ENCODE data around the gene DLGAP4. TPM values are rescaled to one million over a fixed set of nuclear protein-coding genes. Genes with fewer than 3 reads are reported as not detected.

Gene DLGAP4
- total and polyA plus RNA-seq, 2 of the 13 experiments (the other 11 are each of a cell fraction or from before 2014, with no cell fraction given), result 15.2 to 26.7 TPM

DNA sequence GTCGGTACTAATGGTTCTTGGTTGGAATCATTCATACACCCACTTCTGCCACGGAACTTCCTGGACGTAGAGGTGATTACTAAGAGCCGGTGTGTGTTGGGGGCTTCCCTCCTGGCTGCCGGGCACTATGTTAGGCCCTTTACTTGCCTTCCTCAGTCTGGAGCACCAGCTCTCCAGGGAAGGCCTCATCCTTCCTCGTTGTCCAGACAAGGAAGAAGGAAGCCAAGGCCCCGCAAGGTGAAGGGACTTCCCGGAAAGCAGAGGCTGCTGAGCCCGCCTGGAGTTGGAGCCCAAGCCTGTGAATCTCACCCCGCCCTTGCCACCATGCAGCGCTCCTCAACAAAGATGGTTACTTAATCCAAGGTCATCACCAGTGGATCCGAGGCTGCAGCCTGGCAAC lies 43.7 kb upstream of the DLGAP4 start:
- no peak overlapping the region for H3K9ac ChIP-seq (ENCODE audit: insufficient read depth, low read depth, low read length)
- H3K27ac ChIP-seq (ENCODE audit: extremely low read length, insufficient read depth, low read length), result no peak overlapping the region
- H3K9me3 ChIP-seq (ENCODE audit: low read length), result no peaks in the 10 kb centered on the region
- intact Hi-C loops (cut with micrococcal nuclease; ENCODE audit: unreplicated experiment) (no loop called here), in situ Hi-C loops (cut with HindIII; ENCODE audit: extremely low pct_ligation_motif_present, low pct_unique_long_range_greater_than_20kb) (no loop called here)
- no TSS peak for BruUV-seq (replicated peaks)
- no peaks in the 10 kb centered on the region for H4K20me1 ChIP-seq (ENCODE audit: insufficient read depth, low read length)
- peaks cover 16% of the 10 kb centered on the region; the same call in 1 of the 2 replicates for H3K4me1 ChIP-seq (ENCODE audit: insufficient read depth, low read length)
- no peaks in the 10 kb centered on the region for H3K79me2 ChIP-seq (ENCODE audit: insufficient read depth, low read length)
- WGBS (ENCODE audit: low lambda C conversion rate), result 55% methylated on average over 11 of the region's 12 CpGs
- H3K36me3 ChIP-seq (replicated peaks in 1 of 2; ENCODE audit: control insufficient read depth in 1 of 2, insufficient read depth in 2 of 2, low read length in 2 of 2), result no peaks in the 10 kb centered on the region
- no peak overlapping the region for H2AFZ ChIP-seq (ENCODE audit: low read length)
- CTCF ChIA-PET (ENCODE audit: low intra/inter-chr PET ratio, low total read pairs), result no interaction called here
- no peak overlapping the region for H3K4me3 ChIP-seq (replicated peaks in 1 of 3; ENCODE audit: insufficient read depth in 1 of 3, low read depth in 2 of 3, low read length in 3 of 3)
- FAIRE-seq (no peak), DNase-seq (ENCODE audit: low spot score) (no peak), ATAC-seq (no peak)
- no peak overlapping the region for H3K4me2 ChIP-seq (ENCODE audit: low read depth, low read length)
- POLR2A ChIA-PET, result interaction anchor here (1.2 kb wide), 1 partner anchor 9 kb away, joined by 3 read pairs; no protein-coding TSS in a partner anchor
- TF ChIP-seq, protein P1, sequence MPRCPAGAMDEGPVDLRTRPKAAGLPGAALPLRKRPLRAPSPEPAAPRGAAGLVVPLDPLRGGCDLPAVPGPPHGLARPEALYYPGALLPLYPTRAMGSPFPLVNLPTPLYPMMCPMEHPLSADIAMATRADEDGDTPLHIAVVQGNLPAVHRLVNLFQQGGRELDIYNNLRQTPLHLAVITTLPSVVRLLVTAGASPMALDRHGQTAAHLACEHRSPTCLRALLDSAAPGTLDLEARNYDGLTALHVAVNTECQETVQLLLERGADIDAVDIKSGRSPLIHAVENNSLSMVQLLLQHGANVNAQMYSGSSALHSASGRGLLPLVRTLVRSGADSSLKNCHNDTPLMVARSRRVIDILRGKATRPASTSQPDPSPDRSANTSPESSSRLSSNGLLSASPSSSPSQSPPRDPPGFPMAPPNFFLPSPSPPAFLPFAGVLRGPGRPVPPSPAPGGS (CRISPR knock-in tag; IDR thresholded peaks at IDR 0.05), result no peak
- TF ChIP-seq ZNF280B (CRISPR knock-in tag; IDR thresholded peaks at IDR 0.05; ENCODE audit: borderline replicate concordance), result peak; percentile 18; the same call in 1 of the 2 replicates
- H3K27me3 ChIP-seq (ENCODE audit: control insufficient read depth in 1 of 2, insufficient read depth in 2 of 2, low read length in 2 of 2), result peaks cover 6 to 54% of the 10 kb centered on the region in 2 experiments; a peak in 4 of 5 replicates

DNA sequence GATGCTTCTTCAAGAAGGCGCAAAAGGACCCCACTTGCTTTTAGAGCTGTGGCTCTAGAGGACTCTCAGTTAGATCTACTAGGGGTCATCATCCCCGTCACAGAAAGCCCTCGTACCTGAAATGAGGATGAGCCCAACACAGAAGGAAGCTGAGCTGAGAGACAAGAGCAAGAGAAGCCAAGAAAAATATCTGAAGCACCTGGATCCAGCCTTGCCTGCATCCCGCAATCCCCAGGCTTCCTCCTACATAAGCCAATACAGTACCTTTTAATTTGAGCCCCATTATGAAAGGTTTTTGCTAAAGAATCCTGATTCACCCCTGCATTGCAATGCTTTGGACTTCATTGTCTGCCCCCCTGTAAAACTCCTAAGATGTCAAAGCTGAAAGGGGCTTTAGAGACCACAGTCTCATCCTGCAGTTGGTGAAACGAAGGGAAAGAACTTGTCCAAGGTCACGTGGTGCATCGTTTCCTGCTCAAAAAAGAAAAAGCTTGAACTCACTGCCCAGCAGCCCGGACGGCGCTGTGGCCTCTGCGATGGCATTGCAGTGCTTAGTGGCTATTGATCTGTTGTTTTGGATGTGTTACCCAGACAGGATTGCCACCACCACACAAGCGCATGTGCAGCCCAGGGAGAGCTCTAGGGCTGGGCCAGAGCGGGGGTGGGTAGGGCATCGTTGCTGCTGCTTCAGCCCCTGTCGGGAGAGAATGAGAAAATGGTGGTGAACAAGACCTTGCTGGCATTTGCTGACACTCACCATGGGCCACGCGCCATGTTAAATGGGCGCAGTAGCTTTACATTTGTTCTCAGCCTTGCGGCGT lies 41.5 kb upstream of the DLGAP4 start:
- Histone ChIP-seq H4K20me1 (ENCODE audit: insufficient read depth, low read length) (no peaks in the 10 kb centered on the region), H2AFZ (ENCODE audit: low read length) (no peak overlapping the region), H3K27ac (ENCODE audit: extremely low read length, insufficient read depth, low read length) (no peak overlapping the region), H3K4me2 (ENCODE audit: low read depth, low read length) (no peak overlapping the region), H3K27me3 (ENCODE audit: control insufficient read depth in 1 of 2, insufficient read depth in 2 of 2, low read length in 2 of 2) (peaks cover 7 to 68% of the 10 kb centered on the region in 2 experiments), H3K36me3 (replicated peaks in 1 of 2; ENCODE audit: control insufficient read depth in 1 of 2, insufficient read depth in 2 of 2, low read length in 2 of 2) (no peaks in the 10 kb centered on the region), H3K4me1 (ENCODE audit: insufficient read depth, low read length) (peaks cover 12% of the 10 kb centered on the region), H3K9ac (ENCODE audit: insufficient read depth, low read depth, low read length) (no peak overlapping the region), H3K79me2 (ENCODE audit: insufficient read depth, low read length) (no peaks in the 10 kb centered on the region), H3K4me3 (replicated peaks in 1 of 3; ENCODE audit: insufficient read depth in 1 of 3, low read depth in 2 of 3, low read length in 3 of 3) (no peak overlapping the region), H3K9me3 (ENCODE audit: low read length) (no peaks in the 10 kb centered on the region)
- intact Hi-C loops (cut with micrococcal nuclease; ENCODE audit: unreplicated experiment) (no loop called here), in situ Hi-C loops (cut with HindIII; ENCODE audit: extremely low pct_ligation_motif_present, low pct_unique_long_range_greater_than_20kb) (no loop called here)
- peak; percentile 17 for ATAC-seq
- DNase-seq (ENCODE audit: low spot score), result no peak
- ChIA-PET POLR2A (interaction anchor here (1.0 kb wide), 1 partner anchor 9 kb away, joined by 3 read pairs; no protein-coding TSS in a partner anchor), CTCF (ENCODE audit: low intra/inter-chr PET ratio, low total read pairs) (no interaction called here)
- peak; percentile 26 for FAIRE-seq
- BruUV-seq (replicated peaks), result no TSS peak
- WGBS (ENCODE audit: low lambda C conversion rate), result 40% methylated on average over 20 of the region's 20 CpGs
- TF ChIP-seq ZNF329 (CRISPR knock-in tag; IDR thresholded peaks at IDR 0.05; ENCODE audit: low read depth) (peak; percentile 99), ZFP91 (CRISPR knock-in tag; IDR thresholded peaks at IDR 0.05; ENCODE audit: borderline replicate concordance) (0 out of 2 replicates have a peak, but pooled peaks have one; percentile 22), HOXA3 (CRISPR knock-in tag; IDR thresholded peaks at IDR 0.05) (0 out of 2 replicates have a peak, but pooled peaks have one; percentile 7), YEATS2 (CRISPR knock-in tag; IDR thresholded peaks at IDR 0.05; ENCODE audit: borderline replicate concordance) (no peak), ZBTB33 (CRISPR knock-in tag; IDR thresholded peaks at IDR 0.05) (0 out of 2 replicates have a peak, but pooled peaks have one; percentile 32), FOXO1 (CRISPR knock-in tag; IDR thresholded peaks at IDR 0.05) (0 out of 2 replicates have a peak, but pooled peaks have one; percentile 11), NAIF1 (CRISPR knock-in tag; IDR thresholded peaks at IDR 0.05; ENCODE audit: borderline replicate concordance) (no peak)

All from HepG2 (cell line).